HG02852 (cell line): ENCODE data around the gene NFYC.

ENCODE experiments used
- ATAC-seq: cut with Tn5 transposase; IDR thresholded peaks from one replicate; pipeline ENCODE4 v1.9.1; 2021; ENCODE audit warnings: mild to moderate bottlenecking, moderate library complexity; ENCODE audit not compliant: unreplicated experiment

The NFYC gene

DNA sequence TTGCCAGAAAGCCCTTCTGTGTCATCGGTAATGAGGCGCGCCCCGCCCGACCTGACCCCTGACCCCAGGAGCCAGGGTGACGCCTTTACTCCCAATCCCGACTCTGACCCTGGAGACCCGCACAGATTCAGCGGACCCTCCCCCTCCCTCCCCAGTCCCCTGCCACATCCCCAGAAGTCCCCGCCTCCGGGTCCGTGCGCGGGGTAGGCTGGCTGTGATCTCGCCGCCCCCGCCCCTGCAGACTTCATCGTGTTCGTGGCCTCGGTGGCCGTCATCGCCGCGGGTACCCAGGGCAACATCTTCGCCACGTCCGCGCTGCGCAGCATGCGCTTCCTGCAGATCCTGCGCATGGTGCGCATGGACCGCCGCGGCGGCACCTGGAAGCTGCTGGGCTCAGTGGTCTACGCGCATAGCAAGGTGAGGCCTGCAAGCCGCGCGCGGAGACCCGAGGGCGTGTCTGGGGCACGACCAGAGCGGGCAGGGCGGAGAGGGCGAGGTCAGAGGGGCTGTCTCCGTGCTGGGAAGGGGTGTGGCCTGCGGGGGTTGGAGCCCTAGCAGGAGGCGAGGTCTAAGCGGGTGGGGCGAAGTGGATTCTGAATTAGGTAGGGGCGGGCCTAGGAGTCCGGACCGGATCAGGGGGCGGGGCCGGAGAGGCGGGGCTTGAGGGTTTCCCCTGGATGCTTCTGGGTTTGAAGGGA is 126.9 kb downstream of the NFYC start:
- peak; percentile 77 for ATAC-seq

- no peak for ATAC-seq
These were observed 127.6 kb downstream of the NFYC start for GRCh38 chr1:40819101-40819500.

DNA sequence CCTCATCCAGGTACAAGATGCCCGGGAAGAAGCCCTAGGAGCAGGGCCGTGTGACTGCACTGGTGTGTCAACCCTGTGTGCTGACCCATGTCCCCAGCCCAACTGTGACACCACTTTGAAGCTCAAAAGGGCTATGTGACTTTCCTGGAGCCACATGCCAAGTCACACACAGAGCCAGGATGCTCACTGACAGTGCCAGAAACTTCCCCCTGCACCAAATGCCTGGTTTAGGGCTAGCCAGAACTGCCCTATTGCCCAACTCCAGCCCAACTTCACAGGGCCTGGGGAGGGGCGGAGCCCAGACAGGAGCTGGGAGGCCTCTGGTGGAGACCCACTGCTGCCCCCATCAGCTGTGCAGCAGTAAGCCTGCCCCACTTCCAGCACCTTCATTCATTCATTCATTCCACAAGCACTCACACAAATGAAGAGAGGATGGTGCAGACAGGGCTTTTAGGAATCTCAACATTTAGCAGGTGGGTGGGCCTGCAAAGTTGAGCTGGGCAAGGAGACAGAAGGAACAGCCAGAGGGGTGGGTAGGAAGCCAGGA is 128.8 kb downstream of the NFYC start:
- ATAC-seq: no peak
